Pancreas (tissue), 10 donors: ENCODE measurements around the gene CEMIP. TPM values are rescaled to one million over a fixed set of nuclear protein-coding genes. Genes with fewer than 3 reads are reported as not detected.

Experiments
- ATAC-seq, 4 donors: fragments of 200-7000 bp; cut with Tn5 transposase; one replicate each; pipeline versions ENCODE4 v1.8.0 to v1.9.1; 2020; ENCODE audit warnings: mild to moderate bottlenecking in 4 of 4, moderate library complexity in 4 of 4
- DNase-seq, 6 donors: peaks; one replicate each; pipeline ENCODE4 v3.0.0-alpha.2; 2020
- FAIRE-seq: peaks from 2 replicates; lab custom pipeline; 2012; peaks lifted over from hg19 to GRCh38; lab: Jason Lieb, UNC
- H3K27ac ChIP-seq, 4 donors: fragments of 200-600 bp; sonication (generic); 1 replicate in 3 of 4; 2 replicates in 1 of 4; pipeline versions ENCODE4 v1.5.0 to v1.8.0; 2020
- H3K27me3 ChIP-seq, 4 donors: fragments of 200-600 bp; one replicate each; pipeline ENCODE4 v1.8.0; 2021
- H3K36me3 ChIP-seq, 3 donors: fragments of 200-600 bp; sonication (generic) in 1 of 3; one replicate each; pipeline versions ENCODE4 v1.5.0 to v1.8.0; 2020 to 2021
- H3K4me1 ChIP-seq, 3 donors: fragments of 200-600 bp; one replicate each; pipeline ENCODE4 v1.8.0; 2021
- H3K4me3 ChIP-seq, 4 donors: fragments of 200-600 bp; sonication (generic) in 2 of 4; one replicate each; pipeline versions ENCODE4 v1.5.0 to v1.8.0; 2020 to 2021
- H3K9me3 ChIP-seq, 4 donors: fragments of 200-600 bp; one replicate each; pipeline ENCODE4 v1.8.0; 2021
- CTCF ChIP-seq, 4 donors: fragments of 200-600 bp; sonication (generic) in 3 of 4; IDR thresholded peaks; one replicate each; pipeline versions ENCODE4 v1.5.0 to v1.8.0; 2021; ENCODE audit warnings: antibody characterized with exemption in 4 of 4
- WGBS, 2 donors: extraction: QIAGEN DNeasy Blood & Tissue Kit; methylation state at CpG; one replicate each; pipeline ENCODE4 v1.1.7; 2013; 5-methylcytosine and 5-hydroxymethylcytosine counted together
- intact Hi-C, 3 donors: fragments of 100-400 bp; cut with DNase I; formaldehyde crosslinking; loops; one replicate each; pipeline versions ENCODE4 v1.11.1 to v1.14.2; 2022
- polyA plus RNA-seq, 2 donors: library from polyadenylated mRNA; stranded (reverse); fragments of 200-250 nt; gene quantifications; one replicate each; pipeline ENCODE4 v1.2.3, GENCODE V29; 2013
- total RNA-seq, 6 donors: library from RNA; stranded (reverse); fragmentation: NEBNext Ultra II Directional in 4 of 6; extraction: Animal tissue kit (Norgen Biotek cat#: 25700) in 4 of 6; gene quantifications; one replicate each; pipeline versions ENCODE4 v1.2.1 to v1.2.4, GENCODE V29; 2021 to 2023
- donor health status: healthy with polysubstance abuse.
- donor health status: DM: no; HTN: no; CAD: no; lungs with moderate emphysema.
- donor health status: DM: no; HTN: no; CAD: no.
- donor health status: control.
- donor health status: control.
- donor health status: Bipolar disorder and iron deficiency.
- donor health status: DM: yes; HTN: yes; CAD: no.
- donor health status: DM: no; HTN: no; CAD: no.
- donor health status: DM: no; HTN: no; CAD: no.
- donor health status: DM: yes; HTN: yes; CAD: no.

CEMIP gene
- total and polyA plus RNA-seq, 8 donors: 0.07 to 0.41 (median 0.12) TPM; not detected in 1

- TF ChIP-seq CTCF (IDR thresholded peaks at IDR 0.05): no peak
- ATAC-seq: no peak
- intact Hi-C loops: no loop called here
- no peaks in the 10 kb centered on the region for H3K27me3 ChIP-seq
- H3K9me3 ChIP-seq: no peaks in the 10 kb centered on the region
- FAIRE-seq: no peak
- no peak overlapping the region for H3K4me3 ChIP-seq
- H3K36me3 ChIP-seq: no peaks in the 10 kb centered on the region
- 96% methylated on average over 4 of the region's 4 CpGs for WGBS, 2 donors
- H3K27ac ChIP-seq: no peak overlapping the region
- peak in 1 of 6 donors; percentile 22 for DNase-seq
- H3K4me1 ChIP-seq: no peaks in the 10 kb centered on the region
Measured at GRCh38 chr15:80940331-80940730, 161.2 kb downstream of the CEMIP start.

GRCh38 chr15:80940851-80941250 lies 161.7 kb downstream of the CEMIP start:
- DNase-seq: no peak
- no peak overlapping the region for H3K27ac ChIP-seq
- H3K4me1 ChIP-seq: no peaks in the 10 kb centered on the region
- no peak for ATAC-seq
- no peaks in the 10 kb centered on the region for H3K9me3 ChIP-seq
- H3K36me3 ChIP-seq: no peaks in the 10 kb centered on the region
- TF ChIP-seq CTCF (IDR thresholded peaks at IDR 0.05): no peak
- WGBS, 2 donors: 92 to 95% methylated on average over 6 of the region's 6 CpGs
- no peak overlapping the region for H3K4me3 ChIP-seq
- FAIRE-seq: no peak
- intact Hi-C loops: no loop called here
- no peaks in the 10 kb centered on the region for H3K27me3 ChIP-seq

GRCh38 chr15:80942266-80942665 lies 163.1 kb downstream of the CEMIP start:
- Histone ChIP-seq H3K4me3 (no peak overlapping the region), H3K27ac (no peak overlapping the region), H3K4me1 (no peaks in the 10 kb centered on the region), H3K36me3 (no peaks in the 10 kb centered on the region), H3K9me3 (no peaks in the 10 kb centered on the region), H3K27me3 (no peaks in the 10 kb centered on the region)
- intact Hi-C loops: no loop called here
- no peak for TF ChIP-seq CTCF (IDR thresholded peaks at IDR 0.05)
- no peak for ATAC-seq
- DNase-seq: peak in 1 of 6 donors; percentile 28
- WGBS, 2 donors: 81% methylated on average over 7 of the region's 7 CpGs
- no peak for FAIRE-seq

GRCh38 chr15:80942746-80943565 lies 163.8 kb downstream of the CEMIP start:
- Histone ChIP-seq H3K9me3 (no peaks in the 10 kb centered on the region), H3K4me1 (no peaks in the 10 kb centered on the region), H3K36me3 (peaks cover 0 to 3% (median 0%) of the 10 kb centered on the region in 3 donors), H3K27me3 (no peaks in the 10 kb centered on the region), H3K27ac (no peak overlapping the region), H3K4me3 (no peak overlapping the region)
- DNase-seq: peak in 1 of 6 donors; percentile 33
- TF ChIP-seq CTCF (IDR thresholded peaks at IDR 0.05): no peak
- peak in 3 of 4 donors; percentile 37 to 70 (median 37) for ATAC-seq
- 89 to 92% methylated on average over 16 of the region's 16 CpGs for WGBS, 2 donors
- FAIRE-seq: no peak
- intact Hi-C loops: no loop called here

GRCh38 chr15:80944818-80945217 lies 165.6 kb downstream of the CEMIP start:
- no peak for FAIRE-seq
- no peak for TF ChIP-seq CTCF (IDR thresholded peaks at IDR 0.05)
- H3K27me3 ChIP-seq: no peaks in the 10 kb centered on the region
- 97 to 100% methylated on average over 3 of the region's 3 CpGs for WGBS, 2 donors
- no peak overlapping the region for H3K4me3 ChIP-seq
- intact Hi-C loops: no loop called here
- H3K27ac ChIP-seq: no peak overlapping the region
- DNase-seq: peak in 1 of 6 donors; percentile 33
- no peak for ATAC-seq
- H3K9me3 ChIP-seq: no peaks in the 10 kb centered on the region
- peaks cover 0 to 20% (median 3%) of the 10 kb centered on the region in 3 donors for H3K36me3 ChIP-seq
- no peaks in the 10 kb centered on the region for H3K4me1 ChIP-seq
